ENCODE data around the gene C12orf60. TPM values are rescaled to one million over a fixed set of nuclear protein-coding genes. Genes with fewer than 3 reads are reported as not detected.

The C12orf60 gene, protein sequence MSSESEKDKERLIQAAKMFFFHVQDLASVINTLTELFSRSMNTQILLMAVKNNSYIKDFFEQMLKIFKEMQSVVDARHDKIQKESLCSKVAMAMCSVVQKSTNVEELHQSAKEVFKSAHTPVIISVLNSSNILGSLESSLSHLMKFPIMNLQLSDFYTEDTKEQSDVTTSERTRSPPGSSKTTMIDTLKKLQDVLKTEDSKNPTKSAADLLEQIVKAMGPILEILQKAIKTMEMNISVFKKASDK
- 0.79 and 0.98 TPM in 2 replicates for total RNA-seq

GRCh38 chr12:14803011-14803829, at the start of gene C12orf60, which contains the start of gene WBP11:
TSS of gene C12orf60 (plus strand) at chr12:14803670. CDS start at chr12:14822936, 19,266 bp downstream.
TSS of gene WBP11 (minus strand) at chr12:14803478. CDS start at chr12:14801383, 2,095 bp downstream.

GRCh38 chr12:14814014-14814413, 10.5 kb downstream of the C12orf60 start, which contains the start of gene SMCO3:
TSS of gene SMCO3 (minus strand) at chr12:14814182. CDS start at chr12:14806680, 7,502 bp downstream.

DNA sequence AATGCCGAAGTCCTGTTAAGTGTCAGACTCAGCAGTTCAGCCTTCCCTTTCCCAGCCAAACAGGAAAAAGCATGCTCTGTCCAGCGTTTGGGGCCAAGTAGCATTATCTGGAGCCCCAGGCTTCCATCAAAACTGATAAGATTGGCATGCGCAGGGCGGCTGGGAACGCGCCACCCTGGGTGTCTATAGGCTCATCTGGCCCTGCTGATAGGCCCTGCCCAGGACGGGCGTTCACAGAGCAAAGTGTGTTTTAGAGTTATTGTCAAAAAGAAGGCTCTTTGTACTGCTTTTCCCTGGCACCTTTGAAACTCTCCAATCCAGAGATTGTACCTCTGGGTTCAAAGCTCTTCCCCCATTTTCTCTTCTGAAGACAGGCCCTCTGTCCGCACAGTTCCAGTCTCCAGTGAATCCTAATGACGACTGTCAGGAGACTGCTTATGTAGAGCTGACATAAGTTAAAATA, 40.0 kb downstream of the C12orf60 start, which contains the start of gene ART4:
ART4 (minus strand) TSS at position 102 of the 463 bp plus-strand sequence. CDS start 413 bp downstream, outside the sequence.

Other genes starting within 250 kb of the C12orf60 start
- 1.8 and 7.1 TPM in 2 replicates for gene PLBD1, start 235.8 kb upstream of the C12orf60 start, total RNA-seq
- gene GUCY2C, start 107.1 kb upstream of the C12orf60 start, total RNA-seq: 0.11 TPM in 1 of 2 replicates, not detected in the other
- gene WBP11, start 192 bp upstream of the C12orf60 start, total RNA-seq: 11.6 and 13.3 TPM in 2 replicates
- gene SMCO3, start 10.5 kb downstream of the C12orf60 start, total RNA-seq: 11.1 and 29.1 TPM in 2 replicates
- gene ART4, start 39.9 kb downstream of the C12orf60 start, total RNA-seq: 86.0 and 203 TPM in 2 replicates
- not detected in 2 replicates for gene MGP, start 82.2 kb downstream of the C12orf60 start, total RNA-seq
- 14.1 and 41.4 TPM in 2 replicates for gene ERP27, start 134.9 kb downstream of the C12orf60 start, total RNA-seq
- gene ARHGDIB, start 157.9 kb downstream of the C12orf60 start, total RNA-seq: 81.7 and 223 TPM in 2 replicates
- not detected in 2 replicates for gene PDE6H, start 169.4 kb downstream of the C12orf60 start, total RNA-seq